Measurements from ENCODE around the gene CDH12.
"Not testable (repeated sequence)": the region's sequence is repeated elsewhere in the genome, so short reads cannot be mapped to it uniquely, and the experiment has no call there.

The CDH12 gene

DNA sequence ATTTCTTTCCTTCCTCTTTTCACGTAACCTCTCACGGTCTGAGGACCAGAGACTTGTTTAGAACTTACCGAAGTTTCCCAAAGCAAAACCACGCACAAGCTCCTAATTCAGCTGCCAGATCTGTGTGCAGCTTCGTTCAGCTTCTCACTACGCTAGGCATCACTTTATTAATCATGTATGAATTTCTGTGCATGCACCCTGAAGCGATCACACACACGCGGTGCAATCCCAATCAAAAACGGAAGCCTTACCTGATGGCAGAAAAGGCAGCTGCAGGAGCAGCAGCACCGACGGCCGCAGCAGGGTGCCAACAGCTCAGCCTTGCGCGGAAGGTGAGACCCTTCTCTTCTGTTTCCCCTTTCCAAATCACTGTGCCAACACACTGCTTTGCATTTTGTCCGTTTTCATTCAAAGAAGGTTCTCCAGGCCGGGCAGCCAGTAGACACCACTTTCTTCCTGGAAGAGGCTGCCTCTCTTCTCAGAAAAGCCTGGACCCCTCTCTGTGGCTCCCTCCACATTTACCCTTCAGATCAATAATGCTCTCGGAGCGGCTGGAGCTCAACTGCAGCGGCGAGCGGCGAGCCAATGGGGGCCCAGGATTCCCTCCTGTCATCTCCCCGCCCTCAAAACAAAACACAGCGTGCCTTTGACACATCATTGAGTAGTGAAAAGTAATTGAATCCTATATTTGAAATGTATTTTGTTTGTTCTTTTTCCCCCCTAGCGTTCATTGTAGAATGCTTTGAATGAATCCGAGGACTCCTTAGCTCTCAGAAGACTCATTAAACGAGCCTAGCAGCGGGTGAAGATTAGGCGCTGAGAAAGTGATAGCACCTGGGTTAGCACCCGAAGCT lies at the start of gene CDH12:
TSS of gene CDH12 (minus strand) at position 538 of the 854 bp plus-strand sequence.
- DNase-seq (ENCODE audit: low read depth) = no peak

DNA sequence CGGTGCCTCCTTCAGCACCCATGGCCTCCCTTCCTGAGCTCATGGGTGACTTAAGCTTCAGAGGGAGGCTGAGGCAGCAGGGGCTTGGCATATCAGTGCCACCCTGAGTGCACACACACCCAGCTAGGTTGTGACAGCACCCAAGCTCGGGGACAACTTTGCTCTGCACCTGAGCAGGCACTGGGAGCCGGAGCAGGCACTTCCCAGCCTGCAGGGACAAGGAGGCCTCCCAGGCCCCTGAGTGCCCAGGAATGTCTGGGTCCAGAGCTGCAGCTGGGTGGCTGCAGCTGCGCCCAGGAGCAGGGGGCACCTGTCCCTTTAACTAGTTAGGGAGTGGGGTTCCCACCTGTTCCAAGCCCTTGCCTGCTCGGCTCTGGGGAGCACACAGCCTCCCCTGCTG lies 48.7 kb upstream of the CDH12 start:
- DNase-seq (ENCODE audit: low read depth) = no peak

DNA sequence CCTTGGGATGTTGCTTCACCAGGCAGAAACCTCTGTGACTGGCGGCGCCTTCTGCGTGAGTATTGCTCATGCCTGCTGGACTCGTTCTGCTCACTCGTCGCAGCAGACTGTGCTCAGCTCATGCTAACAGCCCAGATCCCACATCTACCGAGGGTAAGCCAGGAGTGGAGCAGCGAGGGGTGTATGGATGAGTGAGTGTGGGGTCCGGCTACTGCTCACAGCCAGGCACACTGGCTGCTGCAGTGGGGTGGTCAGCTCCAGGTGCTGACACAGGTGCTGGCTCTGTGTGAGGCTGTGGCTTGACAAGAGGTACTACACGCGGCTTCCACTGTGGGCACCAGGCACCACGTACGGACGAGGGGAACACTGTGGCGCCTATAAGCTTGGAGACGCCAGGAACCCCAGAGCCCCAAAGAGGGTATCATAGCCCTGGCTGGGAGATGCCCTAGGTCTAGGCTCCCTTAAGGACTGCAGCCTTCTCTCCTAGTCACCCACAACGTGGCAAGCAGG lies 47.7 kb upstream of the CDH12 start:
- no peak for DNase-seq (ENCODE audit: low read depth)

DNA sequence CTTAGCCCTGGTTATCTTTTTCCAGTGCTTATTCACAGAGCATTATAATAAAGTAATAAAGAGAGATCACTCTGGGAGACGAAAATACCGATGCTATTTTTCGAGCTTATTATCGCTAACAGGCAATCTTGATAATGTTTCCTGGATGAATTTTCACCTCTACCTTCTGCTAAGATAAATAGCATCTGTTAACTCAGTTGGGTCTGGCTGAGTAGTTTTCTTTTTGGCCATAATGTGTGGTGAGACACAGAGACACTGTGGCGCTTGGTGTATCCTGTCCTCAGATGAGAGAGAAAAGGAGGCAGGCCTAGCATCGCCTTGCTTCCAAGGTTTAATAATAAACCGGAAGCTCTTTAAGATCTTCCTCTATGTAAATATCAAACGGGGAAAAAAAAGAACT lies 46.2 kb upstream of the CDH12 start:
- DNase-seq (ENCODE audit: low read depth) = no peak

DNA sequence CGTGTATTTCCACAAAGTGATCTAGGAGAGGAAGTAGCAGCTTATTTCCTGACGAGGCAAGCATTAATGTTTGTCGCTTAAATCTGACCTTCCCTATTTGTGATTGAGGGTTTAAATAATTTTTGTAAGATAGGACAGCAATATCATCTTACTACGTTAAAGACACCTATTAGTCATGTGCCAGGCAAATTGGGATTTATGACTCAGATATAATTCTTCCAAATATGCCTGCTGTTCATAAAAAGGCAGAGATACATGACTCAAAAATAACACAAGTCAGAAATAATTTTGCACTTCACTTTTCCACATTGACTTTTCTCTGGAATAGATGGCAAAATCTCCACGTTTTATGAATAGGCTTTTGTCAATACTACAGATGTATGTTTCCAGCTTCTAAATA lies 43.0 kb upstream of the CDH12 start:
- DNase-seq (ENCODE audit: low read depth) = no peak

DNA sequence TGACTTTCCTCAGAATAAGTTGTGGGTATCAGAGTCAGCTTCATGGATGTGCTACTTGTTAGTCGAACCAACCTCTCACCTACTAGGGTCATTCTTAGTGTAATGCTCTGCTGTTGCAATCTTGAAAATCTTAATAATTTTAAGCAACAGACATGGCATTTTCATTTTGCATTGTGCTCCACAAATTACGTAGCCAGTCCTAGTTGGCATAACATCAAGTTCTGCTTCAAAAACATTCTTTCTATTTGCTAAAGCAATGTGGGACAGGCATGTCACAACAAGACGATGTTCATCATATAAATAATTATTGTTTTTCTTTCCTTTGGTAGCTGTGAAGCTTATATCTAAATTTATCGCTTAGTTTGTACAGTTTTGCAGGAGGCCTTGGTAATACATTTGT lies 39.3 kb upstream of the CDH12 start:
- DNase-seq (ENCODE audit: low read depth) = no peak

DNA sequence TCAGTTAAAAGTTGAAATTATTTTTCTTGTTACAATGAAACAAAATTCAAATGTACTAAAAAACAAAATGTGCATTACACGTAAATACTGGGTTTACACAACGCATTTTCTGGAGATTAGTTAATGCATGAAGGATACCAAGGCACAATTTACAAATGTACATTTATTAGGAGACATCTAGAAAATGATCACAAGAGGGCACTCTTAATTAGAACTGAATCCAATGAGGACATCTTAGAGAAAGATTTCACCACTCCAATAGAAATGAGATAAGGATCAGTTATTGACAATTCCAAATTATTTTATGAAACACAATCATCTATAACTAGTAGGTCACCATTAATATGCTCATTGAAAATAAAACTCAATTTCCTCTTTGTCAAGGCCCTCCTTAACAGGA lies 36.6 kb upstream of the CDH12 start:
- no peak for DNase-seq (ENCODE audit: low read depth)

DNA sequence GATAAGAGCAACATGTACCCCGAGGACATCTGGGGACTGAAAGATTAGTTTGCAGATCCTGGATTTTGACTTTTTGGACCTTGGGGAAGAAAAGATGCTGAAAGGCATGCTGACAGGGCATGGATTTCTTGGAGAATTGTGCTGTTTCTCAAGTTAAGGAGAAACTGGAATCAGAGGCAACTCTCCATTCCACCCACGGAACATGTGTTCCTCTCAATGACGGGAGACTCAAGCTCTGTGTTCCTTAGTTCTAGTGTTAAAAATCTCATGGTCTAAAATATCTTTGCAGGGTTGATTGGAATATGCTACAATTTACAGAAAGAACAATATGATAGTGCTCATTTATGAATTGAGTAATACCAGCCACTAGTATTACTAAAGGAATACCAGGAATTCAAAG lies 34.4 kb upstream of the CDH12 start:
- DNase-seq (ENCODE audit: low read depth) = no peak

DNA sequence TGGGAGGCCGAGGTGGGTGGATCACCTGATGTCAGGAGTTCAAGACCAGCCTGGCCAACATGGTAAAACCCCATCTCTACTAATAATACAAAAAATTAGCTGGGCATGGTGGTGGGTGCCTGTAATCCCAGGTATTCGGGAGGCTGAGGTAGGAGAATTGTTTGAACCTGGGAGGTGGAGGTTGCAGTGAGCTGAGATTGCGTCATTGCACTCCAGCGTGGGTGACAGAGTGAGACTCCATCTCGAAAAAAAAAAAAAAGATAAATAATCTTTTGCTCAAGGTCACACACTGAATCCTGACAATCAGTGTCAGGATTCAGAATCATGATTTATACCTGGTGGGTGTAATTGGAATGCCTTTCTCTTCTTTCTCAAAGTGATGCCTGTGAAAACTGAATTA lies 5.8 kb upstream of the CDH12 start:
- not testable (repeated sequence) for DNase-seq (ENCODE audit: low read depth)

DNA sequence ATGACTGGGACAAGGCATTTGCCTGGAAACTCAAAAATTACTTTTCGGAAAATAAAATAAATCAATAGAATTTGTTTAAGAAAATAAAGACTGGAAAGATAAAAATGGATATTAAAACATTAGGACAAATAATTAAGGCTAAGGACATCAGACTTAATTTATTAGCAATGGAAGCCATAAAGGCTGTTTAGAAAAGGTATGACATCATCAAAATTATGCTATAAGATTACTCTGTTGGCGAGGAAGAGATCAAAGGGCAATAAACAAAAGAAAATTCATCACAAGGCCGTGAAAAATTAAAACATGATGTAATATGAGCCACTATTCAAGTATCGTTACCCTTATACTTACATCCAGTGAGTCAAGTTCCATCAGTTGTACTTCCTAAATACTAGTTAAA lies 2.7 kb upstream of the CDH12 start:
- DNase-seq (ENCODE audit: low read depth) = no peak

DNA sequence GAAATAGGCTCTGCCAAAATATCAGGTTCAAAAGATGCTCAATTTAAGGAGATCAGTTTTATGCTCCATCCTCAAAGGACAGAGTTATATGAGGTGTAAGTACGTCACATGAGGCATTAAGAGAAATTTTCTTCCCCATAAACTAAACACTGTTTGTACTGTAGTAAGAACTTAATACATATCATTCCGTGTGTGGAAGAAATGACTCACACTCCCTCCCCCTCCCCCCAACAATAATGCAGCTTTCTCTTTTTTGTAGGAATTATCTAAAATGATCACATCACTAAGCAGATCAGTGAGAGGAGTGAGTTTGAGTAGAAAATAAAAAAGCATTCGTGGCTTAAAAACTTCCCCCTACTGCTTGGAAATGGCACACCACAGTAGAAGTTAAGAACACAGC lies 2.2 kb downstream of the CDH12 start:
- no peak for DNase-seq (ENCODE audit: low read depth)

DNA sequence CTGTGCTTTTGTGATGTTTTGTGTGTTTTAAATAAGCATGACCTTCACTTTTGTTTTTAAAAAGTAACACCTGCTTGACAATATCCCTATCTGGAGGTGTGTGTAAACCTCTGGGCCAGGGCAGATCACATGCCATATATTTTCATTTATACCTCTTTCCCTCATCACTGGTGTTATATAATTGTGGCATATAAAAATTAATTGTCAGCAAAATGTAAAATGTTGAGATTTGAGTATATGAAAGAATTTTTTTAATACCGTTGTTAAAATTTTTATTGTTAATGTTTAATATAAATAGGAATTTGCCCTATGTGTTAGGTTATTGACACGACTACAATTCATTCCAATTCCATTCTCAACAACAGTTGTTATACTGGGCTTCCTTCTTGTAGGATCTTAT lies 6.5 kb downstream of the CDH12 start:
- DNase-seq (ENCODE audit: low read depth) = no peak

DNA sequence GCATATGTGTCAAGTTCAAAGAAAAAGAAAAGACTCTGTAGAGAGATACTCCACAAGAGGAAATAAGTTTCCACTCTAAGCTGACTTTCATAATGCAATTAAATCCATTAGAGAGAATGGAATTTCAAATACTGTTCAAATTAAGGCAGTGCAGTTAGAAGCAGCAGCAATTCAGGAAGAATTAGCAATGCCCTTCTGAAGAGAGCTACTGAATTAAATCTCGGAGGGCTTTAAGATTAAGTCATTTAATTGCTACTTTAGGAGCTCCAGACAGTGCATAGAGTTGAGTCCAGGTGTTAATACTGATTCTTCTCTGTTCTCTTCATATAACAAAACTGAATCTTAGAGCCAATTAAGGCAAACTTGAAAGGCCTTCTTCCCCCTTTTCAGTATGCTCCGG lies 8.5 kb downstream of the CDH12 start:
- no peak for DNase-seq (ENCODE audit: low read depth)

DNA sequence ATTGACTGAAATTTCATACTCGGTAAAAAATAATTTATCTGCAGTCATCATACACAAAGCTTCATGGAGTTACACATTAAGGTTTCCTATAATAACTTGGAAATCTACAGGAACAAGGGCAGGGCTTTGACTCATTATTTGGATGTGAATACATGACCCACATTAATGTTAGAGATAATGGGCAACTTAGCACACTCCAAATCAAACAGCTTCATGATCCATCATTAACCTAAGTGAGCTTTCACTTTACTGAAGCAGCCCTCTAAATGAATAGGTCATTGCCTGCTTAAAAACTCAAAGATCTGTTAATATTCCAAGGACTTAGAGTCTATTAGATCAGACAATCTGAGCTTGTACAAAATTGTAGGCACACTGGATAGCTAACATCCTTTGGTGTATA lies 9.0 kb downstream of the CDH12 start:
- no peak for DNase-seq (ENCODE audit: low read depth)

DNA sequence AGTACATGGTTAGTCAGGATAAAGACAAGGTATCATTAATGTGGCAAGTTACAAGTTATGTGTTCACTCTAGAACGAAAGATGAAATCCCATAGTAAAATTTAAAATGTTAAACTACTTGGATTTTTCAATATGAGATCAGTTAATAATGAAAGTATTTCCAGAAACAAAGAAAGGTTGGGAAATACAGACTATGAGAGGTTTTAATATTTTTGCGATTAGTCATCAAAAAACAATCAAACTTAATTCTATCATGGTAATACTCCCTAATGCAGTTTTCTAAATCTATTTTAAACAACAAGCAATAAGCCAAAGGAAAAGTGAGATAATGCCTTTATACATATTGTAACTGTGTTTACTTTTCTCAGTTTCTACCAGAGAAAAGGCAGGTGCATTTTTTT lies 10.6 kb downstream of the CDH12 start:
- no peak for DNase-seq (ENCODE audit: low read depth)

DNA sequence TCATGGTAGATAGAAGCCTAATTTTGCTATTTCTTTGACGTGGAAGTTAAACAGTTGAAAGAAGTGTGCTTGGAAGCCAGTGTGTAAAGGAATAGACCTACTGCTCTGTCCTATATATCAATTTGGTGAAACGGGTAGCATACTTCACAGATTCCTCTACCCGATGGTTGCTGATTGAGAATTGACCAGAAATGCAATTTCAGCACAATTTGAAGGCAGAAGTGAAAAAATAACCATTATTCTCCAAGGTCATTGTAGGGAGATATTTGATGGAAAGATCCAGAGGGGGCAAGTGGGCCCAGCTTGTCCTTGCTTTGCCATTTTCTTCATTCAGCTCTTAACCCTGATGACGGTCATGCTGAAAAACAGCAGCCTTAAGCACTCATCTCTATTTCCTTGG lies 15.3 kb downstream of the CDH12 start:
- no peak for DNase-seq (ENCODE audit: low read depth)

DNA sequence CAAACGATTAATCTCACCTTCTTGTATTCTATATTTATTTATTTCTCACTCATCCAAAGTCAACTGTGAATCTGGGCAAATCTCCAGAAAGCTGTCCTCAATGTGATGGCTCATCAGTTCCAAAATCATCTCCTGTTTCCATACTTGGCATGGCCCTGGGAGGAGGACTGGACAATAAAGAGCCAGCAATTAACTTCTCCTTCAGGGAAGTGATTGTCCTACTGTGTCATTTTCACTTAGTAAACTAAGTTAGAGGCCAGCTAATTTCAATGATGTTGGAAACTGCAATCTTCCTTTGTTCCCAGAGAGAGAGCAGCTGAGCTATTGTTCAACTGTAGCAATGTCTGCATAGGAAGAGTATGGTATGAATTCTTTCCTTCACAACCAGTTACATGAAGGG lies 17.5 kb downstream of the CDH12 start:
- no peak for DNase-seq (ENCODE audit: low read depth)

DNA sequence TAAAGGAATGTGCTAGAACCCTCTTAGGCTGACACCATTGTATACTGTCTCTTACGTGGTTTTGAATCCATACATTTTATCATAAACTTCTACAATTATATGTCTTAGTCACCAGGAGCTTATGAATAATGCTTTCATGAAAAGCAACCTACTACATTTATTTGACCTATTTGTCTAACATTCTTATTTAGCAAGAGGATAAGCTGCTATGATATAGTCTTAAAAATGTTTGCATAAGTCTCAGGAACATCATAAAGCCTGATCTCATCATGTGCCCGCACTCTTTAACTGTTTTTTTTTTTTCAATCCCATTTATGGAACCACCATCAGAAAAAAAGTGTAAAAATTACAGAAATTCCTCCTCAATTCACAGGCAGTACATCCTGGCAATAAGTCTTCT lies 59.7 kb downstream of the CDH12 start:
- DNase-seq (ENCODE audit: low read depth) = no peak

DNA sequence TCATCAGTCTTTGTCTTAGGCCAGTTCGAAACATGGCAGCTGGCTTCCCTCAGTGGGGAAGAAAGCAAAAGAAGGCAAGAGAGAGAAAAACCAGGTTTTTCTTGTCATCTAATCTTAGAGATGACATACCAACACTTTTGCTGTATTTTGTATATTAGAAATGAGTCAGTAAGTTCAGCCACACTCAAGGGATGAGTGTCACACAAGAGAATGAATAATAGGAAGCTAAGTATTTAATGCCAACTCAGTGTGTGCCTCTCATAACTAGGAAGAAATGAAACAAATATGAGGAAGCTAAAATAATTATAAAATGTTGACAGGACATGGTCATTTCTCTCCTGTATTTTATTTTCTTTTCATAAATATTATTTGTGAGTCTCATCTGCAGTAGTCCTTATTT lies 65.3 kb downstream of the CDH12 start:
- DNase-seq (ENCODE audit: low read depth) = no peak

DNA sequence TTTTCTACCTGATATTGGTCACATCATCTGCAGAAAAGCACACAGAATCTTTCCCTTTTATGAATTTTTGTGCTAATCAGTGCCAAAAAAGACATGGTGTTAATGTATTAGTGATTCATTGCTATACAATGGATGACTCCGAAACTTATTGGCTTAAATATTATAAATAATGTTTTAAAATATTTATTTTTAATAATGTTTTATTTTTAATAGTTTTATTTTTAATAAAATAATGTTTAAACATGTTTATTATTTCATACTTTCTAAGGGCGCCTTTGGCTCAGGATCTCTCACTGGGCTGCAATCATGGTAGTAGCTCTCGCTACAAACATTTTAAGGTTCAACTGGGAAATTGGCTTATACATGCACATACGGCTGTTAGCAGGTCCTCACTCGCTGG lies 65.7 kb downstream of the CDH12 start:
- DNase-seq (ENCODE audit: low read depth) = no peak

DNA sequence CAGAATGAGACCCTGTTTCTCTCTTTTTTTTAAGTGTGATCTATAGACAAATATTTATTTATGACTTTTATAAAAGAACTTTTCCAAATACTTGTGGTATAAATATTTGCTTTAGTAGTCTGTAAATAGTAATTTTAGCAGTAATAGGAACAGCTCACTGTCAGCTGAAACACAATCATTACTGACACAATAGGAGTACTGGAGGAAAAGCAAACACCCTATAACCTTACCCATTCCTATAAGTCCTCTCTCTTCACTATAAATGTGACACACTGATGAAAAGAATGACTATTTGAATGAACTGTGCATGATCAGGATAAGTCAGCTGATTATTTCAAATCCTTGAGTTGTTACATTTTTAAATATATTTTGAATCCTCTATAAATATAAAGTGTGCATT lies 72.4 kb downstream of the CDH12 start:
- no peak for DNase-seq (ENCODE audit: low read depth)

DNA sequence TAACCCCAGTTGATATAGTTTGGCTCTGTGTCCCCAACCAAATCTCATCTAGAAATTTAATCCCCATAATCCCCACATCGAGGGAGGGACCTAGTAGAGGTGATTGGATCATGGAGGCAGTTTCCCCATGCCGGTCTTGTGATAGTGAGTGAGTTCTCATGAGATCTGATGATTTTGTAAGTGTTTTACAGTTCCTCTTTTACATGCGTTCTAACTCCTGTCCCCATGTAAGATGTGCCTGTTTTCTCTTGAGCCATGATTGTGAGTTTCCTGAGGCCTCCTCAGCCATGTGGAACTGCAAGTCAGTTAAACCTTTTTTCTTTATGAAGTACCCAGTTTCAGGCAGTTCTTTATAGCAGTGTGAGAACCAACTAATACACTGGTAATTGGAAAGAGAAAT lies 73.6 kb downstream of the CDH12 start:
- no peak for DNase-seq (ENCODE audit: low read depth)

DNA sequence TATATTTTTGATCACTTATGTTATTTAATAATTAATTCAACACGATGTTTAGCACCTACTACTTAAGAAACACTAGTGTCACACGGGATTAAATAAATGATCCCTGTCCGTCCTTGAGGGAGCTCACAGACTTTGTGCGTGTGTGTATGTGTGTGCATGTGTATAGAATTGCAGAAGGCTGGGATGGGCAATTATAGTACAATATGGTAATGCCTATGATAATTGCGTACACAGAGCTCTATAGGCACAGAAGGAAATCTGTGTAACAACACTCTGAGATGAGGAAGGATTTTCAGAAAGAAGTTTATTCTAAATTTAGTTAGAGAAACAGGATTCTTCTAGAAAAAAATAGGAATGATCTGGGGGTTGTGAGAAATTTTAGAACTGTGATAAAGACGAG lies 76.9 kb downstream of the CDH12 start:
- no peak for DNase-seq (ENCODE audit: low read depth)

DNA sequence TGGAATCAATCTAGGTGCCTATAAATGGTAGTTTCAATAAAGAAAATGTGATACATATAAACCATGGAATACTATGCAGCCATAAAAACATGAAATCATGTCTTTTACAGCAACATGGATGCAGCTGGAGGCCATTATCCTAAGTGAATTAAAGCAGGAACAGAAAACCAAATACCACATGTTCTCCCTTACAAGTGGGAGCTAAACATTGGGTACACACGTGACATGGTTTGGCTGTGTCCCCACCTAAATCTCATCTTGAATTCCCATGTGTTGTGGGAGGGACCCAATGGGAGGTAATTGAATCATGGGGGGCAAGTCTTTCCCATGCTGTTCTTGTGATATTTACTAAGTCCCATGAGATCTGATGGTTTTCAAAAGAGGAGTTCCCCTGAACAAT lies 78.9 kb downstream of the CDH12 start:
- not testable (repeated sequence) for DNase-seq (ENCODE audit: low read depth)

Measured in GM04504 (cell line).